GM13976 (cell line): ENCODE results near the gene PRRC2B.

Source experiments
- DNase-seq: peaks from one replicate; pipeline ENCODE4 v3.0.0; 2012; ENCODE audit warnings: low spot score
- in situ Hi-C: fragments of 300-500 bp; cut with MboI; formaldehyde crosslinking; loops from one replicate; pipeline ENCODE4 v1.12.0; 2022; ENCODE audit warnings: low sequenced_read_pairs, mixed read lengths, inconsistent platforms; ENCODE audit not compliant: unreplicated experiment
- TF ChIP-seq, protein P1 (sequence below): IDR thresholded peaks from 2 replicates; pipeline ENCODE4 v1.5.1; 2012; ENCODE audit warnings: borderline replicate concordance, mild to moderate bottlenecking; ENCODE audit not compliant: insufficient read depth; ENCODE audit errors: extremely low read depth, missing control alignments, control extremely low read depth

Gene PRRC2B

GRCh38 chr9:131475111-131475955 is 81.4 kb downstream of the PRRC2B start:
- in situ Hi-C loops, result no loop called here

DNA sequence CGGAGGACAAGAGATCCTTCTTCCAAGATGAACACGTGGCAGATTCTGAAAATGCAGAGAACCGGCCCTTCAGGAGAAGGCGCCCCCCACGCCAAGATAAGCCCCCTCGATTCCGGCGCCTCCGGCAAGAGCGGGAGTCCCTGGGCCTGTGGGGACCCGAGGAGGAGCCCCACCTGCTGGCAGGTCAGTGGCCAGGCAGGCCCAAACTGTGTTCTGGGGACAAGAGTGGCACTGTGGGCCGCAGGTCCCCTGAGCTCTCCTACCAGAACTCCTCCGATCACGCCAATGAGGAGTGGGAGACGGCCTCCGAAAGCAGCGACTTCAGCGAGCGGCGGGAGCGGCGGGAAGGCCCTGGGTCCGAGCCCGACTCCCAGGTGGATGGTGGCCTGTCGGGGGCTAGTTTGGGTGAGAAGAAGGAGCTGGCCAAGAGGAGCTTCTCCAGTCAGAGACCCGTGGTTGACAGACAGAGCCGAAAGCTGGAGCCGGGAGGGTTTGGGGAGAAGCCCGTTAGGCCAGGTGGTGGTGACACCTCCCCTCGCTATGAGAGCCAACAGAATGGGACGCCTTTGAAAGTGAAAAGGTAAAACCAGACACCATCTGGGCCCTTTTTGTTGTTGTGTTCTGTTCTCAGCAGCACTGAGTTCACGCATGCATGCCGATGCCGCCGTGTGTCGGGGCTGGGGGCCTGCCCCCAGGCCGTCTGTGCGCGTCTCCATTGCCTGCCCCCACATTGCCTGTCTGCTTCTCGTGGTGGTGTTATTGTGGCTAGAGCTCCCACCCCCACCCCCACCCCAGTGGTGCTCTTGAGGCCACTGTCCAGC is 82.3 kb downstream of the PRRC2B start:
- in situ Hi-C loops, result no loop called here
- TF ChIP-seq, protein P1, sequence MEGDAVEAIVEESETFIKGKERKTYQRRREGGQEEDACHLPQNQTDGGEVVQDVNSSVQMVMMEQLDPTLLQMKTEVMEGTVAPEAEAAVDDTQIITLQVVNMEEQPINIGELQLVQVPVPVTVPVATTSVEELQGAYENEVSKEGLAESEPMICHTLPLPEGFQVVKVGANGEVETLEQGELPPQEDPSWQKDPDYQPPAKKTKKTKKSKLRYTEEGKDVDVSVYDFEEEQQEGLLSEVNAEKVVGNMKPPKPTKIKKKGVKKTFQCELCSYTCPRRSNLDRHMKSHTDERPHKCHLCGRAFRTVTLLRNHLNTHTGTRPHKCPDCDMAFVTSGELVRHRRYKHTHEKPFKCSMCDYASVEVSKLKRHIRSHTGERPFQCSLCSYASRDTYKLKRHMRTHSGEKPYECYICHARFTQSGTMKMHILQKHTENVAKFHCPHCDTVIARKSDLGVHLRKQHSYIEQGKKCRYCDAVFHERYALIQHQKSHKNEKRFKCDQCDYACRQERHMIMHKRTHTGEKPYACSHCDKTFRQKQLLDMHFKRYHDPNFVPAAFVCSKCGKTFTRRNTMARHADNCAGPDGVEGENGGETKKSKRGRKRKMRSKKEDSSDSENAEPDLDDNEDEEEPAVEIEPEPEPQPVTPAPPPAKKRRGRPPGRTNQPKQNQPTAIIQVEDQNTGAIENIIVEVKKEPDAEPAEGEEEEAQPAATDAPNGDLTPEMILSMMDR, result no peak
- no peak for DNase-seq

More at GRCh38 chr9:131475111-131475955, 81.4 kb downstream of the PRRC2B start:
- DNase-seq, result no peak
- TF ChIP-seq, protein P1, result no peak

DNA sequence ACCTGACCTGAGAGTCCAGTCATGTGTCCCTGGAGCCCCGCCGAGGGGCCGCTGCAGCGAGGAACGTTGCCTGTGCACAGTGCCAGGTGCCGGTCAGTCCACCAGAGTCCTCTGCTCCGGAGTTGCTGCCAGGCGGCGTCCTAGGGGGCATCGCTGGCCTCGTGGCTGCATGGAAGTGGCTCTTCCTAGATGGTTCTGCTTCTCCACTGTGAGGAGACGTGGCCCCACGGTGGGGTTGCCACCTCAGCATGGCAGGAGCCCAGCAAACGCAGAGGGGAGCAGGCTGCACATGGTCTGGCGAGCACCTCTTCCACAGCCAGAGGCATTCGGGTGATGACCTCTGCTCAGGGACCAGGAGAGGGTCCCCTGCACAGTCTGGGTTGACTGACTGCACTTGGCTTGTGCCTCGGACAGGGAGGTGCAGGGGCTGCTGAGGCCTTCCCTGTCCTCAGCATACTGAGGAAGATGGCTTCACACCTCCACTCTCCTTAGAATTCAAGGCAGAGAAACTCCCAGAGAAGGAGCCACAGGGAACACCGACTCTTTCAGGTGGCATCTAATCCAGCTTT is 83.0 kb downstream of the PRRC2B start:
- TF ChIP-seq, protein P1, result no peak
- in situ Hi-C loops, result no loop called here
- no peak for DNase-seq

DNA sequence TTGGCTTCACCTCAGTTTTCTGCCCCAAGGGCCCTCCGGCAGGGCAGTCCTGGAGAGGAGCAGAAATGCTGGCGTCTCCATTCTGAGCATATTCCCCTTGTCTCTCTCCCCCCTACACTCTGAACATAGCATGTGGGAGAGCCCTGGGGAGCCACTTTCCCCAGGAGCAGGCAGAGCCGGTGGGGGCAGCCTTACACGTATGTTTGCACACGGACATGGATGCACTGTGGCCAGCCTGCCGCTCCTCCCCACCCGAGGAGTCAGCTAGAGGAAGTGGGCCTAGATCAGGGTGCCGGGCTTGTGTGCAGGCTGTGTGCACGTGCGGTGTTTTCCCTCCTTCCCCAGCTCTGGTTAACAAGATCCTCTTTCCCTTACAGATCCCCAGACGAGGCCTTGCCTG is 83.5 kb downstream of the PRRC2B start:
- in situ Hi-C loops, result no loop called here
- TF ChIP-seq, protein P1, result no peak
- no peak for DNase-seq

- DNase-seq, result no peak
- in situ Hi-C loops, result no loop called here
- TF ChIP-seq, protein P1, result no peak
Measured at GRCh38 chr9:131477816-131478419, 84.0 kb downstream of the PRRC2B start.

DNA sequence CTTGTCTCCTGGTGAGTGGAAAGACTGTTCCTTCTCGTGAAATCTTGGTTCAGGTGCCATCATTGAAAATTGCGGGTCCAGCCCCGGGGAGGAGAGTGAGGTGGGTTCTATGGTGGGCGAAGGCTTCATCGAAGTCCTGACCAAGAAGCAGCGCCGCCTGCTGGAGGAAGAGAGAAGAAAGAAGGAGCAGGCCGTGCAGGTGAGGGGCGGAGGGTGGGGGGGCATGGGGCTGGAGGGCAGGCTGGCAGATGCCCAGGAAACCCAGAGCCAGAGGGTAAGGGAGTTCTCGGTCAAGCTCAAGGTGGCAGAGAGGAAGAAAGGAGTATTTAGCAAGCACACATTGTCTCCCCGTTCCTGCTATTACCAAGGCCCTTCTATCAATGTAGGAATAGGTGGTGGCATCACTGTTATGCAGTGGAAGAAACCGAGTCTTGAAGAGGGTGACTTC is 84.6 kb downstream of the PRRC2B start:
- in situ Hi-C loops, result no loop called here
- DNase-seq, result peak; percentile 63
- TF ChIP-seq, protein P1, result no peak
